Ascending aorta (tissue), 2 donors: ENCODE measurements around the gene TCEA2. TPM values are rescaled to one million over a fixed set of nuclear protein-coding genes. Genes with fewer than 3 reads are reported as not detected.

Source experiments
- DNase-seq, 2 donors: peaks; one replicate each; pipeline ENCODE4 v3.0.0-alpha.2; 2019; ENCODE audit warnings: low spot score in 2 of 2
- H3K27ac ChIP-seq, 2 donors: fragments of 200-600 bp; sonication (generic); one replicate each; pipeline ENCODE4 v1.5.1; 2016 to 2017; ENCODE audit warnings: mild to moderate bottlenecking in 1 of 2
- H3K27me3 ChIP-seq: fragments of 200-600 bp; sonication (generic); one replicate; pipeline ENCODE4 v1.5.1; 2017
- H3K36me3 ChIP-seq, 2 donors: fragments of 200-600 bp; sonication (generic); one replicate each; pipeline ENCODE4 v1.5.1; 2016
- H3K4me1 ChIP-seq, 2 donors: fragments of 200-600 bp; sonication (generic); one replicate each; pipeline ENCODE4 v1.5.1; 2016 to 2017; ENCODE audit warnings: mild to moderate bottlenecking in 1 of 2
- H3K4me3 ChIP-seq, 2 donors: fragments of 200-600 bp; sonication (generic); one replicate each; pipeline ENCODE4 v1.5.1; 2016 to 2017; ENCODE audit warnings: mild to moderate bottlenecking in 1 of 2
- H3K9me3 ChIP-seq, 2 donors: fragments of 200-600 bp; sonication (generic); one replicate each; pipeline ENCODE4 v1.5.1; 2016
- CTCF ChIP-seq, 3 experiments: fragments of 200-600 bp in 2 of 3; fragments of 450-650 bp in 1 of 3; sonication (generic) in 2 of 3; IDR thresholded peaks; one replicate each; pipeline ENCODE4 v1.5.1; 2016 to 2019; ENCODE audit warnings: antibody characterized with exemption in 3 of 3, mild to moderate bottlenecking in 1 of 3, moderate library complexity in 1 of 3
- intact Hi-C: fragments of 100-400 bp; cut with DNase I; formaldehyde crosslinking; loops from one replicate; pipeline ENCODE4 v1.15.1; 2023
- total RNA-seq: library from RNA; depleted of rRNA; stranded (reverse); fragments of >200 nt; gene quantifications from one replicate; pipeline ENCODE4 v1.1.0, GENCODE V29; 2016

TCEA2 gene
- total RNA-seq, 1 donor from 2014 or later = 61.4 TPM

DNA sequence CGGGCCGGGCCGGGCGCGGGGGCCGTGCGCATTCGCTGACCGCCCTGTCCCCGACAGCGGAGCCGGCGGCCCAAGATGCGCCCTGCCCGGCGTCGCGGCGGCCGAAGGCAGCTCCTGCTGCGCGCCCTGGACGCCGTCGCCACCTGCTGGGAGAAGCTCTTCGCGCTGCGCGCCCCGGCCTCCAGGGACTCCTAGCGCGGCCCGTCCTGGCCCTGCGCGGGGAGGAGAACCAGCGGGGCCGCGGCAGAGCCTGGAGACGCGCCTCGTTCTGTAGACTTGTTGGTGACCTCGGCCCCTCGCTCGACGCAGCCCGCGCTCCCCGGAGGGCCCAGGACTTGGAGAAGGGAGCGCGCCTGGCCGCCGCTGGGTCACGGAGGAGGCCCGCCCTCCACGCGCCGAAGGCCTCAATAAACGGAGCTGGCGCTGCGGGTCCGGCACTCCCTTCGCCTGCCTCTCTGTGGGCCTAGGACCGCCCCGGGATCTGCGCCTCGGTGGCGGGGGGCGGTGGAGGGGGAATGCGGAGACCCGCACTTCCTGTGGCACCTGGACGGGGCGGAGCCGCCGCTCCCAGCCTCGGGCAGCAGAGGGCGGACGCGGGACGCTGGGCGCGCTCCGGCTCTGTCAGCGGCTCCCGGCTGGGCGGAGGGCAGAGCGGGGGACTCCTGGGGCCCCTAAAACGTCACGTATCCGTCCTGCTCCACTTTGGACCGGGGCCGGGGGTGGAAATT lies 24.3 kb upstream of the TCEA2 start:
- peaks cover 5% of the 10 kb centered on the region in 2 donors for H3K36me3 ChIP-seq
- no peaks in the 10 kb centered on the region for H3K9me3 ChIP-seq
- intact Hi-C loops = loop anchor here (1.0 kb wide), 1 partner anchor 82 kb away; no protein-coding TSS in a partner anchor
- H3K27me3 ChIP-seq = peaks cover 27% of the 10 kb centered on the region
- H3K4me1 ChIP-seq = peaks cover 5 to 20% of the 10 kb centered on the region in 2 donors
- peak; percentile 65 to 78 (median 75) for TF ChIP-seq CTCF (IDR thresholded peaks at IDR 0.05)
- peak overlapping the region; percentile 47 to 56 for H3K4me3 ChIP-seq
- no peak overlapping the region for H3K27ac ChIP-seq
- DNase-seq = peak in 1 of 2 donors; percentile 78

GRCh38 chr20:64039293-64040160 lies 23.5 kb upstream of the TCEA2 start:
- H3K4me3 ChIP-seq = peak overlapping the region; percentile 47 to 56
- no peak for TF ChIP-seq CTCF (IDR thresholded peaks at IDR 0.05)
- no peaks in the 10 kb centered on the region for H3K9me3 ChIP-seq
- peaks cover 27% of the 10 kb centered on the region for H3K27me3 ChIP-seq
- peaks cover 0 to 5% of the 10 kb centered on the region in 2 donors for H3K36me3 ChIP-seq
- intact Hi-C loops = loop anchor here (1.0 kb wide), 1 partner anchor 81 kb away; no protein-coding TSS in a partner anchor
- peaks cover 5 to 20% of the 10 kb centered on the region in 2 donors for H3K4me1 ChIP-seq
- H3K27ac ChIP-seq = no peak overlapping the region
- no peak for DNase-seq

GRCh38 chr20:64040231-64041039 lies 22.6 kb upstream of the TCEA2 start:
- H3K27ac ChIP-seq = no peak overlapping the region
- H3K9me3 ChIP-seq = no peaks in the 10 kb centered on the region
- H3K4me1 ChIP-seq = peaks cover 5 to 20% of the 10 kb centered on the region in 2 donors
- H3K27me3 ChIP-seq = peaks cover 27% of the 10 kb centered on the region
- intact Hi-C loops = no loop called here
- DNase-seq = no peak
- no peak for TF ChIP-seq CTCF (IDR thresholded peaks at IDR 0.05)
- no peaks in the 10 kb centered on the region for H3K36me3 ChIP-seq
- H3K4me3 ChIP-seq = no peak overlapping the region

- H3K4me1 ChIP-seq = peaks cover 5 to 20% of the 10 kb centered on the region in 2 donors
- intact Hi-C loops = no loop called here
Measured at GRCh38 chr20:64041040-64041780, 21.8 kb upstream of the TCEA2 start.

More at GRCh38 chr20:64041040-64041780, 21.8 kb upstream of the TCEA2 start:
- peaks cover 27% of the 10 kb centered on the region for H3K27me3 ChIP-seq
- no peak overlapping the region for H3K27ac ChIP-seq
- H3K36me3 ChIP-seq = no peaks in the 10 kb centered on the region
- TF ChIP-seq CTCF (IDR thresholded peaks at IDR 0.05) = no peak
- DNase-seq = no peak
- H3K9me3 ChIP-seq = no peaks in the 10 kb centered on the region
- H3K4me3 ChIP-seq = peak overlapping the region in 1 of 2 donors; percentile 59
